Measurements from ENCODE around the gene KCNT1.

KCNT1 gene

DNA sequence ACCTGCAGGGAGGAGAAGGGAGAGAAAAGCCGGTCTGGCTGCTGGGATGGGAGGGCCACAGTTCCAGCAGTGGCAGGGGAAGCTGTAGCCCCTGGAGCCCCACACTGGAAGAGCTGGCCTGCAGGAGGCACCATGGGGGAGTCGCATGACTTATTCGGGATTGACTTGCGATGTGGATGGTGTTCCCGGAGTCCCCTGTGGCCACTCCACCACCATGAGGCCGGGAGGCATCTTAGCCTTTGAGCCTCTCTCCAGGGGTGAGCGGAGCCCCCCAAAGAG lies 92.0 kb downstream of the KCNT1 start:
- H3K36me3 ChIP-seq (ENCODE audit: control insufficient read depth, insufficient read depth, low read length), result no peaks in the 10 kb centered on the region
- H3K4me1 ChIP-seq (ENCODE audit: control insufficient read depth, insufficient read depth, low read length), result no peaks in the 10 kb centered on the region
- H3K27me3 ChIP-seq (ENCODE audit: control insufficient read depth, insufficient read depth, low read length), result no peaks in the 10 kb centered on the region
- H3K9me3 ChIP-seq (ENCODE audit: control insufficient read depth, insufficient read depth, low read length), result no peaks in the 10 kb centered on the region
- no peak overlapping the region for H3K4me3 ChIP-seq (ENCODE audit: low read depth, low read length)
- H3K9ac ChIP-seq (ENCODE audit: low read depth, low read length), result no peak overlapping the region

DNA sequence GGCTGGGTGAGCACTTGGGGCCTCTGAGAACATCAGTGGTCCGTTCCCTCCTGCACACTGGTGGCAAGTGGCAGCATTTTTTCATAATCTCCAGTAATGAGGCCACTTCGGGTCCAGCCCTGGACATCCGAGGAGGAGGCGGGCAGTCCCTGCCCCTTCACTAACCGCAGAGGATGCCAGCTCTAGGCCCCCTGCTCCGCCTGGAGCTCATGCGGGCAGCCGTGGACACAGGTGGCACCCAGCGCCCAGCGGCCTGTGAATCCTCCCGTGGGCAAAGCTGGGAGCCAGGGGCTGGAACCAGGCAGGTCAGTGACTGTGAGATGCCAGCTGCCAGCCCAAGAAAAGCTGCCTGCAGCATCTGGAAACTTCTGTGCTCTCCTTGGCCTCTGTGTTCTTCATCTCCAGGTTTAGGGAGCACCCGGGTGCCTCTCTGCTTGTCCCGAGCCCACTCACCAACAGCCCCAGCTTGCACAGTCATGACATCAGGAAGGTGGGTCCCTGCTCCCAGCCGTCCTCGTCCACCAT lies 92.4 kb downstream of the KCNT1 start:
- no peak overlapping the region for H3K9ac ChIP-seq (ENCODE audit: low read depth, low read length)
- H3K9me3 ChIP-seq (ENCODE audit: control insufficient read depth, insufficient read depth, low read length), result no peaks in the 10 kb centered on the region
- no peak overlapping the region for H3K4me3 ChIP-seq (ENCODE audit: low read depth, low read length)
- no peaks in the 10 kb centered on the region for H3K4me1 ChIP-seq (ENCODE audit: control insufficient read depth, insufficient read depth, low read length)
- no peaks in the 10 kb centered on the region for H3K27me3 ChIP-seq (ENCODE audit: control insufficient read depth, insufficient read depth, low read length)
- no peaks in the 10 kb centered on the region for H3K36me3 ChIP-seq (ENCODE audit: control insufficient read depth, insufficient read depth, low read length)

DNA sequence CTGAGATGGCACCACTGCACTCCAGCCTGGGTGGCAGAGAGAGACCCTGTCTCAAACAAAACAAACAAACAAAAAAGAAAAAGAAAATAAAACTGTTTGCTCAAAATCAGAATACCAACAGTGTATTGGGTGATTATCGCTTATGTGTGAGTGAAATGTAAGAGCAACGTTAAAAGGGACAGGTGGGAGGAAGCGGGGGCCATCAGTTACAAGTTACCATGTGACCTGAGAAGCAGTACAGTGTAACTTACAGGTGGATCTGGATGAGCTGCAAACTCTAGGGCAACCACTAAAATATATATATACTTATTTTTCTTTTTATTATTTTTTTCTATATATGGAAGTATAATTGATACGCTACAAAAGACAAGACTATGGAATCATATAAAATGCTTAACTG lies 93.4 kb downstream of the KCNT1 start:
- H3K27me3 ChIP-seq (ENCODE audit: control insufficient read depth, insufficient read depth, low read length), result no peaks in the 10 kb centered on the region

DNA sequence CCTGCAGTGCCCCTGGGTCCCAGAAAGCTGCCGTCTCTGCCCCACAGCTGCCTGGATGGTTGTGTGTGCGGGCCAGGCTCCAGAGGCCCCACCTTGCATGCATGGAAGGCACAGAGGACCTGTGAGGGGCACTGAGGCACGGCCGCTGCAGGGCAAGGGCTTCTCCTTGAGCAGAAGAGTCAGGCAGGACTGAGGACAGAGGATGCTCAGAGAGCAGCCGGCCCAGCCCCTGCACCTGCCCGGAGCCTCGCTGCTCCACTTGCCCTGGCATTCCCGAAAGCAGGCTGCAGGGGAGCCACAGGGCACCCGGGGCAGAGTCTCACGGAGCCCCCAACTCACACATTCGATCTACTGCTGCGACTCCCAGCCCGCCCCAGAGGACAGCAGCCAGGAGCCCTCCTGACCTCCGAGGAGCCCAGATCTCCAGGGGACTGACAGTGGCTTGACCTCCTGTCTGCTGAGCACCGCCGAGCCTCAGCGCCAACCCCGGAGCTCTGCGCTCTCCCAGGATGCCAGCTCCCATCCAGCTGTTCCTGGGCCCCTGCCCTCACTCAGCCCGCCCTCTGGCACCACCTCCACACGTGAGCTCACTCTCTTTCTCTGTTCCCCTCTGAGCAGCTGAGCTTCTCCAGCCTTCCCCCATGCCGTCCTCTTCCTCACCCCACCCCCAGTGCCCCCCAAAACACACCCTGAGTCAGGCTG lies 95.0 kb downstream of the KCNT1 start:
- Histone ChIP-seq H3K36me3 (ENCODE audit: control insufficient read depth, insufficient read depth, low read length) (no peaks in the 10 kb centered on the region), H3K27me3 (ENCODE audit: control insufficient read depth, insufficient read depth, low read length) (no peaks in the 10 kb centered on the region), H3K4me3 (ENCODE audit: low read depth, low read length) (no peak overlapping the region)

More for the DNA sequence above, 93.4 kb downstream of the KCNT1 start:
- Histone ChIP-seq H3K9ac (ENCODE audit: low read depth, low read length) (no peak overlapping the region), H3K9me3 (ENCODE audit: control insufficient read depth, insufficient read depth, low read length) (no peaks in the 10 kb centered on the region), H3K36me3 (ENCODE audit: control insufficient read depth, insufficient read depth, low read length) (no peaks in the 10 kb centered on the region), H3K4me3 (ENCODE audit: low read depth, low read length) (no peak overlapping the region), H3K4me1 (ENCODE audit: control insufficient read depth, insufficient read depth, low read length) (no peaks in the 10 kb centered on the region)

DNA sequence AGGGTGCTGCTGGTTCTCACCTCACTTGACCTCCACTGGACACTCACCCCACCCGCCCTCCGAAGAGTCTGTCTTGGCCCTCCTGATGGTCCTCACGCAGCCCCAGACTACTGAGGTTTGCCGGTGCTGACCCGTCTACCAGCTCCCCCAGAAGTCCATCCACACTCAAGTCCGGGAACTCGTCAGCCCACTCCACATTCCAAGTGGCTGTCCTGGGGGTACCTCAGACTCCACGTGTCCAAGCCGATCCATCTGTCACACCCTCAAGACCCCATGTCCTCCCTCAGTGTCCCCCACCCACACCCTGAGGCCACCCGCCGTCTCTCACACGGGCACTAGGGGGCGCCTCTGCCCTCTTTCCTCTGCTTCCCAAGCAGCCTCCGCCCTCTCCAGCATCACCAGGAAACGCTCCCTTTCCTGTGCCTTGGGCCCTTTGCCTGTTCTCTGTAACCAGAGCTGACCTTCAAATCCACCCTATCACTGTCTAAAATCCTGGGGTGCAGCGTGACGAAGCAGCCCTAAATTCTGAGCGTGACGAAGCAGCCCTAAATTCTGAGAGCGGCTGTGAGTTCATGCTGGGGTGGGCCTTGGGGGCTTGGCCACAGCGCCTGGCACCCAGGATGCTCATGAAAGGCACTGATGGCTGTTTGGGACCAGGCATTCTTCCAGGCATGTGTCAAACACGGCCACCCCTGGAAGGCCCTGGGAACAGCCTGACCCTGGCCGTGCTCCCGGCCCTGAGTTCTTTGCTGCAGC lies 95.7 kb downstream of the KCNT1 start:
- H3K9ac ChIP-seq (ENCODE audit: low read depth, low read length), result no peak overlapping the region
- H3K4me1 ChIP-seq (ENCODE audit: control insufficient read depth, insufficient read depth, low read length), result no peaks in the 10 kb centered on the region
- H3K27me3 ChIP-seq (ENCODE audit: control insufficient read depth, insufficient read depth, low read length), result no peaks in the 10 kb centered on the region
- no peak overlapping the region for H3K4me3 ChIP-seq (ENCODE audit: low read depth, low read length)
- H3K9me3 ChIP-seq (ENCODE audit: control insufficient read depth, insufficient read depth, low read length), result no peaks in the 10 kb centered on the region
- H3K36me3 ChIP-seq (ENCODE audit: control insufficient read depth, insufficient read depth, low read length), result no peaks in the 10 kb centered on the region

More for the DNA sequence above, 95.0 kb downstream of the KCNT1 start:
- Histone ChIP-seq H3K4me1 (ENCODE audit: control insufficient read depth, insufficient read depth, low read length) (no peaks in the 10 kb centered on the region), H3K9ac (ENCODE audit: low read depth, low read length) (no peak overlapping the region), H3K9me3 (ENCODE audit: control insufficient read depth, insufficient read depth, low read length) (no peaks in the 10 kb centered on the region)

DNA sequence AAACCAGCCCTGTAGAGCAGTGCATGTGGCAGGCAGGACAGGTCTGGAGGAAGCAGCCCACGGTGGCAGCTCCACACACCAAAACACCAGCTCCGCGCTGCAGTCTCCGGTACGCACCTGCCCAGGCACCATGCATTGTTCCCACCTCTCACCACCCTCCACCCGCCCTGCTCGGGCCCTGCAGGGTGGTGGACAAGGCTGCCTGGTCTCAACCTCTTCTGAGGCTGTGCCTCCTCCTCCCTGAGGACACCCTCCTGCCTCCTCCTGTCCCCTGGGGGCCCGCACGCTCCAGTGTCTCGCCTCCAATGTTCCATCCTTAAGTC lies 96.2 kb downstream of the KCNT1 start:
- no peaks in the 10 kb centered on the region for H3K27me3 ChIP-seq (ENCODE audit: control insufficient read depth, insufficient read depth, low read length)
- H3K36me3 ChIP-seq (ENCODE audit: control insufficient read depth, insufficient read depth, low read length), result no peaks in the 10 kb centered on the region
- no peak overlapping the region for H3K4me3 ChIP-seq (ENCODE audit: low read depth, low read length)
- no peak overlapping the region for H3K9ac ChIP-seq (ENCODE audit: low read depth, low read length)
- peaks cover 2% of the 10 kb centered on the region for H3K4me1 ChIP-seq (ENCODE audit: control insufficient read depth, insufficient read depth, low read length)
- H3K9me3 ChIP-seq (ENCODE audit: control insufficient read depth, insufficient read depth, low read length), result no peaks in the 10 kb centered on the region

DNA sequence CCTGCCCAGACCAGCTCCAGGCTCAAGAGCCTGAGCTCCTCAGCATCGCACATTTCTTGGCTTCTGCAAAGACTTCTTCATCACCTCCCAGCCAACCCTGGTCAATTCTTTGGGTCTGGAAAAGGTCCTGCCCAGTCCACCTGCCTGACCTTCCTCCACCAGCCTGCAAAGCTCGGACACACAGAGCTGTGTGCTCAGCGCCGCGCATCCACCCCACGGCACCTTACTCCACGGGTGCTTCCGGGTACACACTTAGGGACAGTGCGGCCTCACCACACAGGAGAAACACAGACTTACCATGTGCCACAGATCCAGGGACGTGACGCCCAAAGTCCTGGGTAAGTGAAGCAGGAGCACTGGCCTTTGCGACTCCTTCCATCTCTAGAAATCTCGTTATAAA lies 97.3 kb downstream of the KCNT1 start:
- Histone ChIP-seq H3K4me3 (ENCODE audit: low read depth, low read length) (no peak overlapping the region), H3K4me1 (ENCODE audit: control insufficient read depth, insufficient read depth, low read length) (peaks cover 2% of the 10 kb centered on the region), H3K36me3 (ENCODE audit: control insufficient read depth, insufficient read depth, low read length) (no peaks in the 10 kb centered on the region), H3K9me3 (ENCODE audit: control insufficient read depth, insufficient read depth, low read length) (no peaks in the 10 kb centered on the region), H3K27me3 (ENCODE audit: control insufficient read depth, insufficient read depth, low read length) (no peaks in the 10 kb centered on the region), H3K9ac (ENCODE audit: low read depth, low read length) (no peak overlapping the region)

DNA sequence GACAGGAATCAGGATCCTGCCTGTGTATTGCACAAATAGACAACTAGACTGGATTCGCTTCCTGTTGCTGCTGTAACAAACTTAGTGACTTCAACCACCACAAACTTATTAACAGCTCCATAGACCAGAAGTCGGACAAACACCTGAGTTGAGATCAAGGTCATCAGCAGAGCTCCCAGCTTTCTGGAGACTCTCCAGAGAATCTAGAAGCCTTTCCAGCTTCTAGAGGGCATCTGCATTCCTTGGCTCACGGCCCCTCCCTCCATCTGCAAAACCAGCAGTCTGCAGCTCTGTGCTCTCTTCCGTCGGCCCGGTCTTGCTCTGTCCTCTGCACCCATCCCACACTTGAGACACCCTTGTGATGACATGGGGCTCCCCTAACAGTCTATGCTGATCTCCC lies 99.1 kb downstream of the KCNT1 start:
- no peaks in the 10 kb centered on the region for H3K9me3 ChIP-seq (ENCODE audit: control insufficient read depth, insufficient read depth, low read length)
- H3K9ac ChIP-seq (ENCODE audit: low read depth, low read length), result no peak overlapping the region
- no peaks in the 10 kb centered on the region for H3K36me3 ChIP-seq (ENCODE audit: control insufficient read depth, insufficient read depth, low read length)
- H3K27me3 ChIP-seq (ENCODE audit: control insufficient read depth, insufficient read depth, low read length), result no peaks in the 10 kb centered on the region
- H3K4me3 ChIP-seq (ENCODE audit: low read depth, low read length), result no peak overlapping the region
- peaks cover 2% of the 10 kb centered on the region for H3K4me1 ChIP-seq (ENCODE audit: control insufficient read depth, insufficient read depth, low read length)

DNA sequence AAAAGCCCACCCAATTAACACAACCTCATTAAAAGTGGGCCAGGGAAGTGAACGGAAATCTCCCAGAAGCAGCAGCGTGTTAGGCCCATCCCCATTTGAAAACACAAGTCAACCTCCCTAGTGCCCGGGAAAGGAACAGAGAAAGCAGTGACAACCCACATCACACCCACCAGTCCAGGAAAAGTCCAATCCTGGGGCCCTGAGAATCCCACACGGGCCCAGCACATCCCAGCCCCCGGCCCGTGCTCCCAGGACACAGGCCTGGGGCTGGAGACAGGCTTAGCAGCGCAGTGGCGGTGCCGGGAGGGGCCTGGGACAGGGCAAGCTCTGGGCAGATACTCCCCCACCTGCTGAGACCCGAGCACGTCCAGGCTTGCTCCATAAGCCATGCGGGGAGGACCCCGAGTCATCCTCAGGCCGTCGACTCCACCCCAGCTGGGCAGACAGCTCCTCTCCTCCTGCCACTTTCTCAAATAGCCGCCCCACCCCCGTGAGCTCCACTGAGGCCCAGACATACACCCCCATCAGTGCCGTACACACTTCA lies 101.0 kb downstream of the KCNT1 start:
- H3K27me3 ChIP-seq (ENCODE audit: control insufficient read depth, insufficient read depth, low read length), result no peaks in the 10 kb centered on the region
- H3K4me1 ChIP-seq (ENCODE audit: control insufficient read depth, insufficient read depth, low read length), result peaks cover 2% of the 10 kb centered on the region
- no peaks in the 10 kb centered on the region for H3K9me3 ChIP-seq (ENCODE audit: control insufficient read depth, insufficient read depth, low read length)
- H3K4me3 ChIP-seq (ENCODE audit: low read depth, low read length), result no peak overlapping the region
- H3K9ac ChIP-seq (ENCODE audit: low read depth, low read length), result no peak overlapping the region
- H3K36me3 ChIP-seq (ENCODE audit: control insufficient read depth, insufficient read depth, low read length), result no peaks in the 10 kb centered on the region

DNA sequence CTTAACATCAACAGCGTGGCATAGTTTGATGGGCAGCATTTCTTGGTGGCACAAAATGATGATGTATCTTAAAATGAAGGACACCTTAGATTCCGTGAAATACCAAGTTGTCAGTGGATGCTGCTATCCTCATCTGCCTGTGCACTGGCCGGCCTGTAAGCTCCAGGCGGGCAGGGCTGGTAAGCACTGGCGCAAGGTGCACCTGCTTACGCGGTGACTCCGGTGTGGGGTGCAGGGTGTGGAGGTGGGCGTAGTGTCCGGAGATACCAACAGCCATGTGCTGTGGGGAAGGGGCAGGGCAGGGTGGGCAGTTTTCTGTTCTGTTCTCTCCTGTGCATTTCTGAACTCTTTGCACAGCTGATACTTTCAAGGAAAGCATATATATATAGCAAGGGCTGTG lies 101.5 kb downstream of the KCNT1 start:
- no peaks in the 10 kb centered on the region for H3K9me3 ChIP-seq (ENCODE audit: control insufficient read depth, insufficient read depth, low read length)
- H3K27me3 ChIP-seq (ENCODE audit: control insufficient read depth, insufficient read depth, low read length), result no peaks in the 10 kb centered on the region
- no peaks in the 10 kb centered on the region for H3K36me3 ChIP-seq (ENCODE audit: control insufficient read depth, insufficient read depth, low read length)
- H3K9ac ChIP-seq (ENCODE audit: low read depth, low read length), result no peak overlapping the region
- H3K4me1 ChIP-seq (ENCODE audit: control insufficient read depth, insufficient read depth, low read length), result peaks cover 2% of the 10 kb centered on the region
- no peak overlapping the region for H3K4me3 ChIP-seq (ENCODE audit: low read depth, low read length)

DNA sequence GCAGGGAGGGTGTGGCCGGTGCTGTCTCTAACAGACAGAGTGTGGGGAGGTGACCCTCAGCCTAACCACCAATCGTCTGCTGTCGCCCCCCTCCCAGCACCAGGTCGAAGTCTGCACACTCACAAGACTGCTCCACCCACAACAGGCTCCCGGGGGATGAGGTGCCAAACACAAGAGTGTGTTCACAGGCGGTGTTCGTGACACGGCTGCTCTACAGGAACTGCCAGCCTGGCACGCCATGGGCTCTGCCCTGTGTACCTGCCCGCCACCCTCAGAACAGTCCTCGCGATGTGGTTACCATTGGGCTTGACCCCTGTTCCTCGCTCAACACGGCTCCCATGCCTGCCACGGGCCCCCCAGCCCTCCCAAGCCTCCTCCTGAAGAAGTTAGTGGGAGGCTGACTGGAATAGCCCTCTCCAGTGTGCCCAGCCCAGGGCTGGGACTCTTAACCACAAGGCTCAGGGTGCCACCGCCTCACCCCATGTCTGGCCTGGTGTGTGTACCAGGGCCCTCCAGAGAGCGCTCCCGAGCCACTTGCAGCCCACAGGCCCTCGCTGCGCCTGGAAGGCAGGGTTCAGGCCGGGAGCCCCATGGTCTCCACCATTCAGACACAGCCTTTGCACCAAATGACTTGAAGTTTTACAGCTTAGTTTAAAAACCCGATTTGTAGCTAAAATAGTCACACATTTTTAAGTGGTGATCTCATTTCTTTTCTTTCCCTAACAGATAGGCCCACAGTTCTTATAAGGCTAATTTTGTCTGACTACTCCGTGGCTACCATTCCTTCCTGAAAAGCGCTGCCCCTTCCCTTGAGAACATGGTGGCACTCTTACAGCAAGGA lies 102.8 kb downstream of the KCNT1 start:
- Histone ChIP-seq H3K9ac (ENCODE audit: low read depth, low read length) (no peak overlapping the region), H3K27me3 (ENCODE audit: control insufficient read depth, insufficient read depth, low read length) (no peaks in the 10 kb centered on the region), H3K36me3 (ENCODE audit: control insufficient read depth, insufficient read depth, low read length) (no peaks in the 10 kb centered on the region), H3K9me3 (ENCODE audit: control insufficient read depth, insufficient read depth, low read length) (no peaks in the 10 kb centered on the region), H3K4me3 (ENCODE audit: low read depth, low read length) (no peak overlapping the region), H3K4me1 (ENCODE audit: control insufficient read depth, insufficient read depth, low read length) (peaks cover 2% of the 10 kb centered on the region)
